ENCODE data around the gene SAMD3.
"Not testable (repeated sequence)": the region's sequence is repeated elsewhere in the genome, so short reads cannot be mapped to it uniquely, and the experiment has no call there.

The SAMD3 gene

GRCh38 chr6:130207979-130208649 is 14.6 kb downstream of the SAMD3 start:
- DNase-seq, result no peak

DNA sequence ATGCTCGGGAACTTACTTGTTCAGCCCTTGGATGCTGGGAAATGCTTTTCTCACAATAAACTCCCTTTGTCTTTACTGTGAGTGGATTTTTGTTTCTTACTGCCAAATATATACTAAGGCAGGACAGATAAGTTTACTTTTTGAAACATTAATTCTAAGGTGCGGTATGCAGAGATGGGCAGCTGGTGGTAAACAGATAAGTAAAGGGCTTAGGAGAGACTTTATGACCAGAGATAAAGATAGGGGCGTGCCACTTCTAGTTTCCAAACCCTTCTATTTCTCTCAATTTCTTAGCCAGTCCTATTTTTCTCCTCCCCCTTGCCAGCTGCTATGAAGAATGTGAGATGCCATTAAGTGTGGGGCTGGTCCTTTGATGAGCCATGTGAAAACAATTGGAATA is 16.3 kb downstream of the SAMD3 start:
- no peak for DNase-seq

- DNase-seq, result no peak
Measured at GRCh38 chr6:130204322-130204721, 18.4 kb downstream of the SAMD3 start.

DNA sequence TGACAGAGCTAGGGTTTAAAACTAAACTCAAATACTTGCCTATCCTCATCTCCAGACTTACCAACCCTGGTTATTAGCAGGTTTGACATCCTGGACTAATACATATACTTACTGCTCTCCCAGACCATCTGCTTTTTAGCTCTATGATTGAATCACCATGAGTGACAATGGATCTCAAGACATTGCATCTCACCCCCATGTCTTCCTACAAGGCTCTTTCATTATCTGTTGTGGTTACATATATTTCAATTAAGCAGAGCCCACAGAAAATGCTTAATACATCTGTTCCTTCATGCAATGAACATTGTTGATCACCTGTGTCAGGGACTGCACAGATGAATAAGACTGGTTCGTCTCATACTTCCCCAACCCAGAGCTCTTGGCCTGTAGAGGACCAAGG is 19.4 kb downstream of the SAMD3 start:
- DNase-seq, result no peak

GRCh38 chr6:130202782-130203181 is 20.0 kb downstream of the SAMD3 start:
- DNase-seq, result peak; percentile 37

DNA sequence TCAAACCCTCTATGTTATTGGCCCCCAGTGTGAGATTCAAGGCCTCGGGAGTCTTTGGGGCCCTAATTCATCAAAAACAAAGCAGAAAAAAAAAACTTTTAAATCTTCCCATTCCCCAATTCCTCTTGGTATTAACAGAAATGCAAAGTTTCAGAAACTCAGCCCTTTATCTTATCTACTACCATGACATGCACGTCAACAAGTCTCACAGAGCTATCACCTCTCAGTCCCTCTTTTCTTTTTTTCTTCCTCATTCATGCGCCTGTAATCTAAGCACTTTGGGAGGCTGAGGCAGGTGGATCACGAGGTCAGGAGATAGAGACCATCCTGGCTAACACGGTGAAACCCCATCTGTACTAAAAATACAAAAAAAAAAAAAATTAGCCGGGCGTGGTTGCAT is 22.7 kb downstream of the SAMD3 start:
- no peak for DNase-seq

DNA sequence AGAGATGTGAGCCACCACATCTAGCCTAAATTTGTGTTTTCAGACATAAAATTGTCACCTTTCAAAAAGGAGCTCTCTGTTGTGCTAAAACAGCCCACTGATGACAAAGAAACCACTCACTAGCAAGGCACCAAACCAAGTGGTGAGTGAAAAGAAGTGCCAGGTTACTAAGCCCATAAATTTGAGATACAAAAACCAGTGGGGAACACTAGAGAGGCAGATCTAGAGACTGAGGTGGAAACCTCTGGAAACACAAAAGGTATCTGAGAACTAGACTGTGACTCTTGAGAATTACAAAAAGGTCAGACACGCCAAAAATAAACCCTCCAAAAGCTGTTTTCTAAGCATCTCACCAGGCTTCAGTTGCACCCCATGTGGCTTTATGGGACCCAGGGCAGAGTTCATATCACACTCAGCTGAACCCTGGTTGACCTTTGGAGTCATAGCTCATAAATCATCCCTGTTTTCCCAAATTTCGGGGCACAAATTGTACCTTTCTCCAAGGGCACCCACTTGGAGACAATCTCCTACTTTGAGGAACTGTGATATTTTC is 24.2 kb downstream of the SAMD3 start:
- no peak for DNase-seq

DNA sequence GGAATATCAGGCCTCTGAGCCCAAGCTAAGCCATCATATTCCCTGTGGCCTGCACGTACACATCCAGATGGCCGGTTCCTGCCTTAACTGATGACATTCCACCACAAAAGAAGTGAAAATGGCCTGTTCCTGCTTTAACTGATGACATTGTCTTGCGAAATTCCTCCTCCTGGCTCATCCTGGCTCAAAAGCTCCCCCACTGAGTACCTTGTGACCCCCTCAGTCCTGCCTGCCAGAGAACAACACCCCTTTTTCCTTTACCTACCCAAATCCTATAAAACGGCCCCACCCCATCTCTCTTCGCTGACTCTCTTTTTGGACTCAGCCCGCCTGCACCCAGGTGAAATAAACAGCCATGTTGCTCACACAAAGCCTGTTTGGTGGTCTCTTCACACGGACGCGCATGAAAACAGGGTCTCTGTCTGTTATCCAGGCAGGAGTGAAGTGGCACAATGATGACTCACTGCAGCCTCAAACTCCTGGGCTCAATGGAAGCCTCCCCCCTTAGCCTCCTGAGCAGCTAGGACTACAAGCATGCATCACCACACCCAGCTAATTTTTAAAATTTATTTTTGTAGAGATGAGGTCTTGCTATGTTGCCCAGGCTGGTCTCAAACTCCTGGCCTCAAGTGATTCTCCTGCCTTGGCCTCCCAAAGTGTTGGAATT is 24.8 kb downstream of the SAMD3 start:
- not testable (repeated sequence) for DNase-seq

DNA sequence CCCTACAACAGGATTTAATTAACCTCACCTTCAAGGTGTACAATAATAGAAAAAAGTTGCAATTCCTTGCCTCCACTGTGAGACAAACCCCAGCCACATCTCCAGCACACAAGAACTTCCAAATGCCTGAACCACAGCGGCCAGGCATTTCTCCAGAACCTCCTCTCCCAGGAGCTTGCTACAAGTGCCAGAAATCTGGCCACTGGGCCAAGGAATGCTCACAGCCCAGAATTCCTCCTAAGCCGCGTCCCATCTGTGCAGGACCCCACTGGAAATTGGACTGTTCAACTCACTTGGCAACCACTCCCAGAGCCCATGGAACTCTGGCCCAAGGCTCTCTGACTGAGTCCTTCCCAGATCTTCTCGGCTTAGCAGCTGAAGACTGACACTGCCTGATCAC is 28.3 kb downstream of the SAMD3 start:
- DNase-seq, result not testable (repeated sequence)

- no peak for DNase-seq
Measured at GRCh38 chr6:130190701-130191690, 31.8 kb downstream of the SAMD3 start.

DNA sequence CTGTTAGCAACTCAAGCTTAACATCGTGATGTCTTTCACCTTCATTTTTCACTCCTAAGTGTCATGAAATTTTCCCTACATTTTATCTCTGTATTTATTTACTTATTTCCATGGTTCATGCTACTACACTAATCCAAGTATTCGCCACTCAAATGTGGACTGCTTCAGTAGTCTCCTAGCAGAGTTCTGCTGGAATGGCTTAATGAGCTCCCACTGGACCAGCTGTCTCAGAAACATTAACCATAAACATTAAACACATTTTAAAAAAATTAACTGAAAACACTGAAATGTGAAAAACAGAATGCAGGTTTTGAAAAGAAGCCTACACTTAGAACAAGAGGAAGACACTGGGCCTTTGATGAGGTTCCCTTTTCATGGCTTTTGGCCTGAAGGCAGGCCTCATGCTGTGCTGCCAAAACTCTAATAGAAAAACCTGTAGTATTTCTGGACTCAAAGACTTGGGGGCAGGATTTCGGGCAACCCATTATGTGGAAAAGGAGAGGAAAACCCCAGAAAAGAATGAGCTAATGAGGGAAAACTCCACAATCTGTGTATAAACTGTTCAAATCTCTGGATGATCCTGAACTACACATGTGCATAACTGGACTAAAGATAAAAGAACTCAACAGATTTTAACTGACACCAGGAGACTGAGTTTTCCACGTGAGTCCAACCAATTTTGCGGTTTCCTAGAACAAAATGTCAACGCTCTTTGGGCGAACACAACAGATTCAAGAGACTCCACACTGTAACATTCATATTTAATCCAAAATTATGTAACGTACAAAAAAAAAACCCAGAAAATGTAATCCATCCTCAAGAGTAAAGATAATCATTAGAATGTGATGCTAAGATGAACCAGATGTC is 33.0 kb downstream of the SAMD3 start:
- no peak for DNase-seq

DNA sequence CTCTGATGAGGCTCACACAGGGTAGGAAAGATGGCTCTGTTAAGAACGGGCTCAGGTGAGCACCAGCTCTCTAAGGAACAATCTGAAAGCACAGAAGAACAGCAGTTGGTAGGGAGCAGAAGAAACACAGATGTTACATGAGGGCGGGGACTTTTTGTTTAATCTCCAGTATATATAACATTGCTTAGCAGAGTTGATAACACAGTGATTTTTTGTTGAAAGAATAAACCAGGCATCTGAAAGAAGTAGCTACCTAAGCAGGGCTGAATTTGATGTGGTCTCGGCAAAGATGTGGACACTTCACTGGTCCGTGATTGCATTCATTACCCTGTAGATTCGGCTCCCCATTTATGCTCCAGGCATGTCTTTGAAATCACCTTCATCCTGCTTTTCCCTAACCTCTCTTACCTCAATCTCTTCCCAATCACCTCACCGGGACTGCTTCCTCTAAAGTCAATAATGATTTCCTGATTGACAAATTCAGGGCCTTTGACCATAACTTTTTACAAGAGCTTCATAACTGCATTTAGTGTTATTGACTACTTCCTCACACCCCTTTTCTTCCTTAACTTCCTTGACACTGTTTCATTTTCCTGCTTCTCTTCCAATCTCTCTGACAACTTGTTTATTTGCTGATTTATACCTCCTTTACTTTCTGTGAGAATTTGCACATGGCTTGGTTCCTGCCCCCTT is 34.4 kb downstream of the SAMD3 start:
- DNase-seq, result no peak

GRCh38 chr6:130187335-130188206 is 35.2 kb downstream of the SAMD3 start:
- no peak for DNase-seq

DNA sequence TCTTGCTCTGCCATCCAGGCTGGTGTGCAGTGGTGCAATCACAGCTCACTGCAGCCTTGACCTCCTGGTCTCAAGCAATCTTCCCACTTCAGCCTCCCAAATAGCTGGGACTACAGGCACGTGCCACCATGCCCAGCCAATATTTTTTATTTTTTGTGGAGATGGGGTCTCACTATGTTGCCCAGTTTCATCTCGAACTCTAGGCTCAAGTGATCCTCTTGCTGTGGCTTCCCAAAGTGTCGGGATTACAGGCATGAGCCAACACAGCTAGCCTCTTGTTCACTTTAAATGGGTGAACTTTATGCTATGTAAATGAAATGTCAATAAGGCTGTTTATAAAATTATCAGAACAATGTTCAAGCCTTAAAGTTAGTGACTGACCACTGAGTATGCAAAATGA is 37.1 kb downstream of the SAMD3 start:
- DNase-seq, result no peak

GRCh38 chr6:130183271-130184222 is 39.2 kb downstream of the SAMD3 start:
- DNase-seq, result peak; percentile 20

DNA sequence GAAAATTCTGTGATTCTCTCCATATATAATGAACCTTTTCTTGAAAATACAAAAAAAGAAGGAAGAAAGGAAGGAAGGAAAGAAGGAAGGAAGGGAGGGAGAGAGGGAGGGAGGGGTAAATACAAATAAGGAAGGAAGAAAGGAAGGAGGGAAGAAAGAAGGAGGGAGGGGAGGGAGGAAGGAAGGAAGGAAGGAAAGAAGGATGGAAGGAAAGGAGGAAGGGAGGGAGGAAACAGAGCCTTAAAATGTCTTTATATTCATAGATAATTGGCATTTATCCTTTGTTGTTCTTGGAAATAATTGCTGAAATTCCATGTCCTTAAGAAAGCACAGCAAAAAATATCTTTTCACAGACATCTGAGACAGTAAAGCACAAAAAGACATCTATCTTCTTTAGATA is 40.3 kb downstream of the SAMD3 start:
- DNase-seq, result no peak

DNA sequence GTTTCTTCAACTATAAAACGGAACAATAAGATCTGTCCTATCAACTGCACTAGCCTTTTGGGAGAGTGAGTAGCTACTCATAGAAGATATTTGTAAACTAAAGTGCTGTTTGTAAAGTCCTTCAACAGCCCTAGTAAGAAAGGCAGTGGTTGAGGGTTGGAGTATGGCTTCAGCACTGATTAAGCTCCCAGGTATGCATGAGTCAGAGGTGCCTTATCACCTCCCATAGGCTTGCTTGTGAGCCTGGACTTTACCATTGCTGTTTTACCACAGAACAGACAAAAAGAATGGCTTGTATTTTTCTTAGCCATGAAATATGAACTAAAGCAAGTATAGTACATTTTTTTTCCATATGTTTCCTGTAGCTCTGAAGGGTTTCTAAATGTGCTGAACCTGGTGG is 44.1 kb downstream of the SAMD3 start:
- DNase-seq, result no peak

- DNase-seq, result no peak
Measured at GRCh38 chr6:130176378-130176777, 46.4 kb downstream of the SAMD3 start.

- not testable (repeated sequence) for DNase-seq
Measured at GRCh38 chr6:130173377-130174004, 49.3 kb downstream of the SAMD3 start.

Data from stimulated activated CD4-positive, alpha-beta T cell treated with anti-CD3 and anti-CD28 coated beads, Interleukin-15, amount 100 ng/mL, for 24 hours (primary cell).